ENCODE data around the gene TARBP1. TPM values are rescaled to one million over a fixed set of nuclear protein-coding genes. Genes with fewer than 3 reads are reported as not detected.

Gene TARBP1
- total RNA-seq, 2 experiments from 2014 or later: 40.2 to 41.6 TPM

DNA sequence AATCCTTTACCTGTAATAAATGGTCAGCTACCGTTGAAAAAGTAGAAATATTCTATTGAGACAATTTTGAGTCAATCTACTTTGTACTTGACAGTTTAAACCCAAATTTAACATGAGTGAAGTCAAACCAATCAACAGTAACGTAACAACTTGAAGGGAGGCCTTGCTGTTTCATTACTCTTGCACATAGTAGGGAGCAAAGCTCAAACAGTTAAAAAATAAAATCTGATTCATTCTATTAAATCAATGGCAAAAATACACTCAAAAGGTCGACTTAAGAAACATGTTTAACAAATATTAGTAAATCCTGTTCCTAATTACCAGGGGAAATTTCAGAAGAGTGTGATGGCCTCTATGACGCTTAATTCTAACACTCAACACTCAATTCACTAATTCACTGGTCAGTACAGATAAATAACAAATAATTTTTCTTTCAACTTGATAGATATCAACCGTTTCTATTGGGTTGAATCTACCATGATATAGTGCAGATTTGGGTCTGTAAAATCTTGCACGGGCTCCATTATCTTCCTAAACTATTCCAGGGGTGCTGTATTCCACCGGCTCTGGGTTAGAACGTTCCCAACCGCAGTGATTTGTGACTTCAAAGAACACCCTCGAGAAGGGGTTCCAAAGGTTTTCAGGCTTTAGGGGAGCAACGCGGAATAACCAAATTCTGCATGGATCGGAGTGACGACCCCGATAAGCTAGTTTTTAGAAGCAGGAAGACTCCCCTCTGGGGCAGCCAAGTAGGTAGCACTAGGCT, 1.4 kb downstream of the TARBP1 start:
- H3K27ac Mint-ChIP-seq: peak overlapping the region; percentile 44
- no peak for DNase-seq
- H3K9me3 Mint-ChIP-seq: no peaks in the 10 kb centered on the region
- peaks cover 60% of the 10 kb centered on the region for H3K4me1 Mint-ChIP-seq (ENCODE audit: low read depth)
- intact Hi-C loops (cut with micrococcal nuclease): loop anchor here (2.0 kb wide), 5 partner anchors 69 to 1027 kb away; partner anchors contain the start of genes ARID4B, B3GALNT2 and GGPS1
- CTCF ChIA-PET: interaction anchor here (0.6 to 0.9 kb wide), 2 partner anchors 9 to 51 kb away, joined by 3 read pairs; no protein-coding TSS in a partner anchor
- H3K4me3 Mint-ChIP-seq: peak overlapping the region; percentile 79
- peaks cover 2% of the 10 kb centered on the region for H3K36me3 Mint-ChIP-seq (ENCODE audit: low read depth)
- H3K27me3 Mint-ChIP-seq (ENCODE audit: low read depth): peaks cover 7% of the 10 kb centered on the region

DNA sequence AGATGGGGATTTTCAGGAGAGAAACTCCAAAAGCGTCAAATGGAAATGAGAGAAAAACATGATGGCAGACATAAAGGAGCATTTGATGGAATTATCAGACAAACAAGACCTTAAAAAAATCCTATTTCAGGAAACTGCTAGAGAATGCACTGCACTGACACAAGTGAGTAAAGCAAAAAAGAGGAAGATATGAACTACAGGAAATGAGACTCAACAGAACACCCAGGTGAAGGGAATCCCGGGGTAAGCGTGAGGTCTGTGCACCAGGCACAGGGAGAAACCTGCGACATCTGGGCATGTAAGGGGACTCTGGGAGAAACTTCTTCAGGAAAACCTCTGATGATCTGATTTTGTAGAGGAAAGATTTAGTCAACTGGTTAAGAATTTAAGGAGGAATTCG, 2.8 kb downstream of the TARBP1 start:
- peak overlapping the region; percentile 33 for H3K4me3 Mint-ChIP-seq
- H3K27ac Mint-ChIP-seq: no peak overlapping the region
- intact Hi-C loops (cut with micrococcal nuclease): no loop called here

DNA sequence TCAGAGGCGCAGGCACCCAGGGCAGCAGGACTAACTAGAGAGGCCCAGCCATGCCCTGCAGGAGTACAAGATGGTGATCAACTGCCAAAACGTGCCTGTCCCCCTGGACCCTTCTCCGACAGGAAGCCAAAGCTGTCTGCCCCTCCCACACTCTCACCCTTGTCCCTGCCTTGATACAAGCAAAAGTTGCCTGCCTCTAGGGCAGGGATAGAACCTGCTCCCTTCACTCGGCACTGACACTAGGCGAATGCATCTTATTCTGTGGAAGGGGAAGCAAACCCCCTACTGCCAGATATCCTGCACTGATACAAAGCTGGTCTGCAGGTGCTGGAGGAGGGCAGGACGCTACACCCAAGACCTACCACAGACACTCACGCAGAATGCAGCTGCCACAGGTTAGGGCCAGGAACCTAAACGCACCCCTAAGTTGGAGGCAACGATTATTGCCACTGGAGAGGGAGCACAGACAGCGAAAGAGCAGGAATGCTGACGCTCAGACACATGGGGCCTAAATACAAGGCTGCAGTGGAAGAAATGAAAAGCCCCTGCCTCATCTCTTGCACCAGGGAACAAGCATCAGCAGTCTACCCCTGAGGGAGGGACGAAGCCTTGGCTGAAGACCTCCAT, 3.7 kb downstream of the TARBP1 start:
- intact Hi-C loops (cut with micrococcal nuclease): no loop called here
- DNase-seq: no peak
- no peak overlapping the region for H3K4me3 Mint-ChIP-seq

More for the DNA sequence above, 2.8 kb downstream of the TARBP1 start:
- H3K27me3 Mint-ChIP-seq (ENCODE audit: low read depth): no peaks in the 10 kb centered on the region
- CTCF ChIA-PET: no interaction called here
- peaks cover 2% of the 10 kb centered on the region for H3K36me3 Mint-ChIP-seq (ENCODE audit: low read depth)
- DNase-seq: no peak
- peaks cover 60% of the 10 kb centered on the region for H3K4me1 Mint-ChIP-seq (ENCODE audit: low read depth)
- no peaks in the 10 kb centered on the region for H3K9me3 Mint-ChIP-seq

DNA sequence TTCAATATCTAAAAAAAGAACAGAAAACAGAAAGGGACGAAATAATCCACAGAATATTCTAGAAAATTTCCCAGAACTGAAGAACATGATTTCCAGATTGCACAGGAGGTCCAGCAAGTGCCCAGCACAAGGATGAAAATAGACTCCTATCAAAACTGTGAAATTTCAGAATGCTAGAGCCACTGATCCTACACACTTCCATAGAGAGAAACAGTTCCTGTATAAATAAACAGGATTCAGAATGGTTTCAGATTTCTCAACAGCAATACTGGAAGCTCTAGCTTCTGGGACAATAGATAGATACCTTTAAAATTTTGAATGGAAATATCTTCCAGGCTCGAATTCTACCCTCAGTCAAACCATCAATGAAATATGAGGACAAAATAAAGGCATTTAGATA, 4.6 kb downstream of the TARBP1 start:
- Mint-ChIP-seq H3K36me3 (ENCODE audit: low read depth) (peaks cover 2% of the 10 kb centered on the region), H3K27me3 (ENCODE audit: low read depth) (no peaks in the 10 kb centered on the region), H3K4me1 (ENCODE audit: low read depth) (peaks cover 47% of the 10 kb centered on the region), H3K9me3 (no peaks in the 10 kb centered on the region), H3K27ac (no peak overlapping the region), H3K4me3 (no peak overlapping the region)
- CTCF ChIA-PET: no interaction called here
- DNase-seq: no peak
- intact Hi-C loops (cut with micrococcal nuclease): no loop called here

More for the DNA sequence above, 3.7 kb downstream of the TARBP1 start:
- no peaks in the 10 kb centered on the region for H3K27me3 Mint-ChIP-seq (ENCODE audit: low read depth)
- no peaks in the 10 kb centered on the region for H3K9me3 Mint-ChIP-seq
- H3K4me1 Mint-ChIP-seq (ENCODE audit: low read depth): peaks cover 52% of the 10 kb centered on the region
- H3K27ac Mint-ChIP-seq: no peak overlapping the region
- peaks cover 2% of the 10 kb centered on the region for H3K36me3 Mint-ChIP-seq (ENCODE audit: low read depth)
- CTCF ChIA-PET: interaction anchor here (0.8 kb wide), 1 partner anchor 12 kb away, joined by 3 read pairs; no protein-coding TSS in a partner anchor

DNA sequence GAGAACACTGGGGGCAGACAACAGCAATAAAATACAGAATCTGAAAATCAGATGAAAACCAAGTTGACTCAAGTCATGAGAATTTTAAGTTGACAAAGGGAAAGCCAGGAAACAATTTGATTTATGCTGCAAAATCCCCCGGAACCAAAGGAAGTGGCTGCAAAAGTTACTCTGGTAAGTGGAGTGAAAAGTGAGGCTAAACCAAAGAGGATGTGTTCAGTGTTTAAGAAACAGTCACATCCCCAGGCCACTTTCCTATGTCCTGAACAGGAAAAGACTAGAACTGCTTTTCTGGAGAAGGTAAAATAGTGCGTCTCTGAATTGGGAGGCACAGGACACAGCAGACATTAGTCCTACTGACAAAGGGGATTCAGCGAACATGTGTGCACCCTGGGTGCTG, 5.9 kb downstream of the TARBP1 start:
- H3K27ac Mint-ChIP-seq: no peak overlapping the region
- no peaks in the 10 kb centered on the region for H3K9me3 Mint-ChIP-seq
- no peaks in the 10 kb centered on the region for H3K27me3 Mint-ChIP-seq (ENCODE audit: low read depth)
- CTCF ChIA-PET: no interaction called here
- H3K36me3 Mint-ChIP-seq (ENCODE audit: low read depth): peaks cover 7% of the 10 kb centered on the region
- H3K4me3 Mint-ChIP-seq: no peak overlapping the region
- intact Hi-C loops (cut with micrococcal nuclease): no loop called here
- DNase-seq: no peak
- peaks cover 44% of the 10 kb centered on the region for H3K4me1 Mint-ChIP-seq (ENCODE audit: low read depth)

DNA sequence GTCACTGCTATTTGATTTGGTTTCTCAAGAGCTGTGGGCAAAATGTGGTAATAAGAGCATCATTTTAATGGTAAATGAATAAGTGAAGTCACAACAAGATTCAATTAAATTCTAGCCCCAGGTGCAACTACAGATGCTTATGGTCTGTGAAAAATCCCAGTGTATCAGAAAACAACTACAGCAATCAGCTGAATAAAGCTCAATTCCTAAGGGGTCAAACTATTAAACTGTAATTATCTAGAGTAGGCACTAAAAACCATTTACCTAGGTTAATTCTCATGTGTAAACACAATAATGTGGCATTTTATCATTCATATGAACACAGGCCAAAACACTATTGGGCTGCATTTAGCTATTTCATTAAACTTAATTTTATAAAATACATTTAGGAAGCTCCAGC, 9.6 kb downstream of the TARBP1 start:
- Mint-ChIP-seq H3K4me1 (ENCODE audit: low read depth) (peaks cover 16% of the 10 kb centered on the region), H3K36me3 (ENCODE audit: low read depth) (peaks cover 22% of the 10 kb centered on the region), H3K27ac (no peak overlapping the region), H3K27me3 (ENCODE audit: low read depth) (no peaks in the 10 kb centered on the region), H3K4me3 (no peak overlapping the region), H3K9me3 (no peaks in the 10 kb centered on the region)
- CTCF ChIA-PET: no interaction called here
- no peak for DNase-seq
- intact Hi-C loops (cut with micrococcal nuclease): no loop called here

DNA sequence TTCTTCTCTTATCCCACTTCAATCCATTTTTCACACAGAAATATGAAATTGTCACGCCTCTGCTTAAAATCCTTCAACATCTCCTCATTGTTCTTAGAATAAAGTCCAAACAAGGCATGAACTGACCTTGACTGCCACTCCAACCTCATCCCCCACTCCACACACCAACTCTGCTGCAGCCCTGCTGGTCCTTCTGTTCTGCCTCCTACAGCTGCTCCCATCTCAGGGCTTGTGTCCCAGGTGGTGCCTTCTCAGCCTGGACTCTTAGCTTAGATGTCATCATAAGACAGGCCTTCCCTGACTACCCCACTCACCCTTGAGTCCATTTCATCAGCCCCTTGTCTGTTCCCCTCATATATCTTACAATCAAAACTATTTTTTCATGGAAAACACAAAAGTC, 10.4 kb downstream of the TARBP1 start:
- Mint-ChIP-seq H3K4me3 (no peak overlapping the region), H3K36me3 (ENCODE audit: low read depth) (peaks cover 22% of the 10 kb centered on the region), H3K9me3 (no peaks in the 10 kb centered on the region), H3K27me3 (ENCODE audit: low read depth) (no peaks in the 10 kb centered on the region), H3K4me1 (ENCODE audit: low read depth) (peaks cover 10% of the 10 kb centered on the region), H3K27ac (no peak overlapping the region)
- no peak for DNase-seq
- CTCF ChIA-PET: interaction anchor here (0.6 kb wide), 1 partner anchor 23 kb away, joined by 3 read pairs; no protein-coding TSS in a partner anchor
- intact Hi-C loops (cut with micrococcal nuclease): no loop called here

DNA sequence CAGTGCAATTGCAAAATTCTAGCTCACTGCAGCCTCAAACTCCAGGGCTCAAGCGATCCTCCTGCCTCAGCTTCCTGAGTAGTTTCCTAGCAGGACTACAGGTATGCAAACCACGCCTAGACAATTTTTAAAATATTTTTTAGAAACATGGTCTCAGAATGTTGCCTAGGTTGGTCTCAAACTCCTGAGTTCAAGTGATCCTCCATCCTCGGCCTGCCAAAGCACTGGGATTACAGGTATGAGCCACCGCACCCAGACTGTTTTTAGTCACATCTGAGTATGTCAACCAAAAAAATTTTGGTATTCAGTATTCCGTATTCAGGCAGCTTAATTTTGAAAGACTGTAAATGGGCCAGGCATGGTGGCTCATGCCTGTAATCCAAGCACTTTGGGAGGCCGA, 11.2 kb downstream of the TARBP1 start:
- CTCF ChIA-PET: interaction anchor here (1.0 kb wide), 1 partner anchor 82 kb away, joined by 3 read pairs; no protein-coding TSS in a partner anchor
- Mint-ChIP-seq H3K27ac (no peak overlapping the region), H3K27me3 (ENCODE audit: low read depth) (no peaks in the 10 kb centered on the region), H3K4me1 (ENCODE audit: low read depth) (peaks cover 2% of the 10 kb centered on the region), H3K9me3 (no peaks in the 10 kb centered on the region), H3K4me3 (no peak overlapping the region), H3K36me3 (ENCODE audit: low read depth) (peaks cover 24% of the 10 kb centered on the region)
- intact Hi-C loops (cut with micrococcal nuclease): no loop called here
- DNase-seq: no peak

DNA sequence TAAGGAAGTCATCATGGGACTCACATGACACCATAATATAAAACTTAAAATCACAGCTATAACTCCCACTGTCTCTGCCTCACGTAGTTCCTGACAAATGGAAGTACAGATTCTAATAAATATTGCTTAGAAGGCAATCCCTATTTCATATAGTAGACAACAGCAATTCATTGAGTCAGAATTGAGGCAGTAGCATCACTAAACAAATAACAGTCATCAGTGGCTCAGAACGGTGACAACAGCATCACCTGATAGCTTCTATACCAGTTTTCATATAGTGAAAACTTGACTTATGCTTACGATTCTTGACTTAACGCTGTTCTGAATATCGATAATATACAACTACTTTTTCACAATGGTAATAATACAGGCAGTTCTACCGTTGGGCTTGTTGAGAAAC, 12.0 kb downstream of the TARBP1 start:
- no peak for DNase-seq
- Mint-ChIP-seq H3K27ac (no peak overlapping the region), H3K27me3 (ENCODE audit: low read depth) (no peaks in the 10 kb centered on the region), H3K4me3 (no peak overlapping the region), H3K36me3 (ENCODE audit: low read depth) (peaks cover 28% of the 10 kb centered on the region), H3K4me1 (ENCODE audit: low read depth) (no peaks in the 10 kb centered on the region), H3K9me3 (no peaks in the 10 kb centered on the region)
- CTCF ChIA-PET: no interaction called here
- intact Hi-C loops (cut with micrococcal nuclease): no loop called here

DNA sequence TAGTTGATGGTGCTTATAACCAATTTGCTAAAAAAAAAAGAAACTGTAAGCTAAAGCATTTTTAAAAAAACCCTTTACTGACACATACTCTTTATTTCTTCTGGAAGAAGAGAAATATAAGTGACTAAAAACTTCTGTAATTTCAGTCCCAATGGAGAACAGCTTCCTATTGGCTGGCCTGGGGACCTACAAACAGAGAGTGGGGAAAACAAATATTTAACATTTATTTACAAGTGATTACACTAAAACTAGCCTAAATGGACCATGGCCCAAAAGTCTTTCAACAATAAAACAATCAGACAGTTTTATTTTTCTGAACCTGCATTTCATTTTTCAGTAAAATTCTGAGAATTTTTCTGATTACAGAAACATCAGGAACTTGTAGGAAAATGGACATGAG, 15.2 kb downstream of the TARBP1 start:
- intact Hi-C loops (cut with micrococcal nuclease): no loop called here
- Mint-ChIP-seq H3K27ac (no peak overlapping the region), H3K9me3 (no peaks in the 10 kb centered on the region), H3K4me3 (no peak overlapping the region), H3K36me3 (ENCODE audit: low read depth) (peaks cover 43% of the 10 kb centered on the region), H3K27me3 (ENCODE audit: low read depth) (no peaks in the 10 kb centered on the region), H3K4me1 (ENCODE audit: low read depth) (no peaks in the 10 kb centered on the region)
- CTCF ChIA-PET: no interaction called here
- no peak for DNase-seq

DNA sequence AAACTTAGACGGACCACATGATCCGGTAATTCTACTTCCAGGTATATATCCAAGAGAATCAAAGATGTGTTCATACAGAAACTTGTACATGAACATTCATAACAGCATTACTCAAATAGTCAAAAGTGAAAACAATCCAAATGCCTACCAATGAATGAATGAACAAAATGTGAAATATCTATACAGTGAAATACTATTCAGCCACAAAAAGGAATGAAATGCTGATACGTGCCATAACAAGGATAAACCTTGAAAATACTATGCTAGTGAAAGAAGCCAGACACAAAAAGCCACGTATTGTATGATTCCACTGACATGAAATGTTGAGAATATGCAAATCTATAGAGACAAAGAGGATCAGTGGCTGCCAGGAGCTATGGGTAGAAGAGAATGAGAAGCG, 18.3 kb downstream of the TARBP1 start:
- Mint-ChIP-seq H3K27me3 (ENCODE audit: low read depth) (no peaks in the 10 kb centered on the region), H3K4me3 (no peak overlapping the region), H3K27ac (no peak overlapping the region), H3K4me1 (ENCODE audit: low read depth) (no peaks in the 10 kb centered on the region), H3K9me3 (no peaks in the 10 kb centered on the region), H3K36me3 (ENCODE audit: low read depth) (peaks cover 40% of the 10 kb centered on the region)
- CTCF ChIA-PET: no interaction called here
- DNase-seq: no peak
- intact Hi-C loops (cut with micrococcal nuclease): no loop called here

DNA sequence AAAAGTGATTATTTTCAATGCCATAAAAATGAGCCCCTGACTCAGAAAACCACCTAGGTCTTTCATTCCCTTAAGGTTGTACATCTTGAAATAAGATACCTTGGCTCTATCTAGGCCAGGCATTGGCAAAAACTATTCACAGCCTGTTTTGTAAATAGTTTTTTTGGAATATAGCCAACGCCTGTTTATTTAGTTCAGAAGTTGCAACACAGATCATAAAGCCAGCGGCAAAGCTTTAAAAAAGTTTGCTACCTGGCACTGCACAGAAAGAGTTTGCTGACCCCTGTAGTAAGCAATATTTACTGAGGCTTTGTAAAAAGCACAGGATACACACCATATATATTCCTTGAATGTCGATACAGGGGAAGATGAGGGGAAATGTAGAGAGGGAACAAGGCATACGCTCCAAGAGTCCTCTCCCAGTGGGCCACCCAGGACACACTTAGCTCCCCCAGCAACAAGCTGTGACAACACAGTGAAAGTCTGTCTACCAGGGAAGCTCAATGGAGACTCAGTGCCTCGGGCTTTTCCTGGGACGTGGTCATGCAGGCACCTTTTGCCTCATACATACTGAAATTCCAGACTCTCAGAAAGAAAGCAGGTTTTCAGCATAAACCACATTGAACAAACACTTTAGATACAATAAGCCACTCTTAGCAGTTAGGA, 20.5 kb downstream of the TARBP1 start:
- no peak for DNase-seq
- Mint-ChIP-seq H3K4me3 (no peak overlapping the region), H3K36me3 (ENCODE audit: low read depth) (peaks cover 32% of the 10 kb centered on the region), H3K4me1 (ENCODE audit: low read depth) (no peaks in the 10 kb centered on the region), H3K27ac (no peak overlapping the region), H3K9me3 (no peaks in the 10 kb centered on the region), H3K27me3 (ENCODE audit: low read depth) (no peaks in the 10 kb centered on the region)
- CTCF ChIA-PET: no interaction called here
- intact Hi-C loops (cut with micrococcal nuclease): no loop called here

All from activated naive CD4-positive, alpha-beta T cell treated with anti-CD3 and anti-CD28 coated beads for 36 hours (primary cell).